Activated T-cell treated with anti-CD3 and anti-CD28 coated beads for 1 hour (primary cell): ENCODE measurements around the gene OR4N5.
"Not testable (repeated sequence)": the region's sequence is repeated elsewhere in the genome, so short reads cannot be mapped to it uniquely, and the experiment has no call there.

Source experiments
- DNase-seq: peaks from one replicate; pipeline ENCODE4 v3.0.0-alpha.2; 2020; ENCODE audit warnings: low read depth

OR4N5 gene, protein sequence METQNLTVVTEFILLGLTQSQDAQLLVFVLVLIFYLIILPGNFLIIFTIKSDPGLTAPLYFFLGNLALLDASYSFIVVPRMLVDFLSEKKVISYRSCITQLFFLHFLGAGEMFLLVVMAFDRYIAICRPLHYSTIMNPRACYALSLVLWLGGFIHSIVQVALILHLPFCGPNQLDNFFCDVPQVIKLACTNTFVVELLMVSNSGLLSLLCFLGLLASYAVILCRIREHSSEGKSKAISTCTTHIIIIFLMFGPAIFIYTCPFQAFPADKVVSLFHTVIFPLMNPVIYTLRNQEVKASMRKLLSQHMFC

DNA sequence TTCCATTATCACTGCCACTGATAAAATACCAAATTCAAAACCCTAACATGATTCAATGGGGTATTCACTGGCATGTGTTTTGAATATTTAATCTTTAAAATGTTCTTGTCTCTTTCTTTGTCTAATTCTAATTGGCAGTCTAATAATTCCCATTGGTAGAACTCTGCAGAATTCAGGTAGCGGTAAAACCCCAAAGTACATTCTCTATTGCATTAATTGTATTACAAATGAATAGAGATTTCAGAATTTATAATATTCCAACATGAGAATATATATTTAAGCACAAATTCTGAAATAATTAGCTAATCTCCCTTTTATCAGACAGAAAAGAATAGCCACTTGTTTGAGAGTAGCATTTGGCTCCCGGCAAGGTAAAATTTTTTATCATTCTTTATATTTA is at the start of gene OR4N5:
TSS of gene OR4N5 (plus strand) at position 301 of the 400 bp plus-strand sequence. CDS start 4,916 bp downstream, outside the sequence.
- DNase-seq: no peak

- no peak for DNase-seq
These were observed 46.6 kb upstream of the OR4N5 start for GRCh38 chr14:20092050-20092449.

- DNase-seq: no peak
These were observed 45.2 kb upstream of the OR4N5 start for GRCh38 chr14:20093442-20093841.

GRCh38 chr14:20098926-20099770 is 39.5 kb upstream of the OR4N5 start:
- not testable (repeated sequence) for DNase-seq

DNA sequence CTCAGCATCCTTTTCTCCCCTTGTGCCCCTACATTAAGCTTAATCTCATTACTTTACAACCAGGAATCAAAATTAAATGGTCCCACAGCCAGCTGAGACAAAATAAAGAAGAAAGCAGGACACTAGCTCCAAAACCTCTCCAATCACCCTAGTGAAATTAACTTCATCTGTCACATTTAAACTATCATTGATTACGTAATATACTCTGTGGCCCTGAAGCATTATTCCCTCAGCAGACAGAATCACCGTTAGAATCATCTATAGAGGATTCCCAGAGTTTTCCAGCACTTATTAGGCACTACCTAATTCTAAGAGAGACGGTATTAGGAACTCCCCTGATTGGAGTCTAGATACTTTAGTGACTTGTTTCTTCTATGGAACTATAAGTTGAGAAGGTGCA is 28.2 kb upstream of the OR4N5 start, which contains the start of gene OR4K17:
TSS of gene OR4K17 (plus strand) at position 302 of the 400 bp plus-strand sequence. CDS start 6,761 bp downstream, outside the sequence.
- DNase-seq: no peak

GRCh38 chr14:20112321-20112720 is 26.3 kb upstream of the OR4N5 start:
- DNase-seq: no peak

DNA sequence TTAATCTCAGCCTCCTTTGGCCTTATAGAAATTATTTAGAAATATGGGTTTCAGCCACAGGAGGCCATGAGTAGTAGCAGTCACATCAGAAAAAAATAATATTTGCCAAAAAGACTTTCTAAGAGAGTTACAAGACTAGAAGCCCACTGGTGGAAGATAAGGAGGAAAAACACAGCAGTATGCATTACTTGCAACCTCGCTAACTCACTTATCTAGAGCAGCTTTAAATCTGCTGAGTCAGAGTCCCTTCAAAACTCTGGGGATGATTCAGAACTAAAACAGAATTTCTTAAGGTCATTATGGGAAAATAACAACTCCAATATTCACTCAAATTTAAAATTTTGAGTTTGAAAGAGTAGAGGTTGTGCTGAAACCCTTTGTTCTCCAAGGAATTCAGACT is 21.9 kb upstream of the OR4N5 start:
- no peak for DNase-seq

DNA sequence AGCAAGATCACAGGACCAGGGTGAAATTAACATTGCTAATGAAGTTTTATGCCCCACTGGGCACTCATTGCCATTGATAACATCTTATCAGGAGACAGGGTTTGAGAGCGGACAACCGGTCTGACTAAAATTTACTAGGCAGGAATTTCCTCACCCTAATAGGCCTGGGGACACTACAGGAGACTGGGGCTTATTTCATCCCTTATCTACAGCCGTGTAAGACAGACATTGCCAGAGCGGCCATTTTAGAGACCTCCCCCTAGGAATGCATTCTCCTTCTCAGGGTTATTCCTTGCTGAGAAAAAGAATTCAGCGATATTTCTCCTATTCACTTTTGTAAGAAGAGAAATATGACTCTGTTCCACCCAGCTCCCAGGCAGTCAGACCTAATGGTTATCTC is 19.8 kb upstream of the OR4N5 start:
- DNase-seq: no peak

GRCh38 chr14:20143911-20144310 is 5.3 kb downstream of the OR4N5 start:
- DNase-seq: no peak

DNA sequence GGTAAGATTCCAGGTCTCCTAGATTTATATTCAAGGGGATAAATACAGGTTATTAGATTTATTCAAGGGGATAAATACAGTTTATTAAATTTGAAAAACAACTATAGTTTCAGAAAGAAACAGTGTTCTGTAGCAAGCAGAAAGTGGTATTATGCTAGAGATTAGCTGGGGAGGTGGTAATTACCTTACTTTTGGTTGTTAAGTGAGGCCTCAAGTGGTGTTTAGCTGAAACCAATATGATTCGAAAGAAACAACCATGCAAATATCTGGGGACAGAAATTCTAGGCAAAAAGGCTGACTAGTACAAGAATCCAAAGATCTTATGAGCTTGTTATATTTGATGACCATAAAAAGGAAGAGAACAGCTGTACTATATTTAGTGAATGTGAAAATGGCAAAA is 6.2 kb downstream of the OR4N5 start:
- DNase-seq: no peak

- DNase-seq: no peak
These were observed 25.8 kb downstream of the OR4N5 start for GRCh38 chr14:20164462-20164861.

DNA sequence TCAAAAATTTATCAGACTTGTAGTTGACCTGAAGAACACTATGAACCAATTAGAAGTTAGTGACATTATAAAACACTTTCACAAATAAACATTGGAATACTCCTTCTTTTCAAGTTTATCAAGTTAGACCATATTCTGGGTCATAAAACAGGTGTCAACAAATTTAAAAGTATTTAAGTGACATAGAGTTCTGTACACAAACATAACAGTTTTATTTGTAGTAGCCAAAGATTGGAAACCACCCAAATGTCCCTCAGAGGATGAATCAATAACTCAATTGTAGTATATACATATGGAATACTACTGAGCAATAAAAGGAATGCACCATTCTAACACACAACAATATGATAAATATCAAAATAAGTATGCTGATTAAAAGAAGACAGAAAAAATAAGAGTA is 28.5 kb downstream of the OR4N5 start:
- DNase-seq: no peak

GRCh38 chr14:20169852-20170251 is 31.2 kb downstream of the OR4N5 start:
- DNase-seq: not testable (repeated sequence)

DNA sequence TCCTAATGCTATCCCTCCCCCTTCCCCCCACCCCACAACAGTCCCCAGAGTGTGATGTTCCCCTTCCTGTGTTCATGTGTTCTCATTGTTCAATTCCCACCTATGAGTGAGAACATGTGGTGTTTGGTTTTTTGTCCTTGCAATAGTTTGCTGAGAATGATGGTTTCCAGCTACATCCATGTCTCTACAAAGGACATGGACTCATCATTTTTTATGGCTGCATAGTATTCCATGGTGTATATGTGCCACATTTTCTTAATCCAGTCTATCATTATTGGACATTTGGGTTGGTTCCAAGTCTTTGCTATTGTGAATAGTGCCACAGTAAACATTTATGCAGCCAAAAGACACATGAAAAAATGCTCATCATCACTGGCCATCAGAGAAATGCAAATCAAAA is 35.6 kb downstream of the OR4N5 start:
- not testable (repeated sequence) for DNase-seq

DNA sequence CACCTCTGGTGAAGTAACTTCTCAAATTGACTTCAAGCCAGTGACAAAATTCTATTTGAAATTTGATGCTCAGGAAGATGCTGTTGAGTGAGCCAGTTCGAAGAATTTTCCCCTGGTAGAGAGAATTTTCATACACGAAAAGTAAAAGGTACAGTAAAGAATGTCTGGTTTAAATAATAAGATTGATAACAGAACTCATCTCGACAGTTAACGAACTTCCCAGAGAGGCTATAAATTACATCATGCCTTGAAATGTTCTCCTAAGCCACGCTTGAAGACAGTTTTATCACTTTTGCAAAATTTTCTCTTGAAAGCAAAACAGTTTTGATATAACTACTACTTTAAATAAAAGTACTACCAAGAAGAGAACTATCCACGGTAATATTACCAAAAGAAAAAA is 37.7 kb downstream of the OR4N5 start:
- no peak for DNase-seq

DNA sequence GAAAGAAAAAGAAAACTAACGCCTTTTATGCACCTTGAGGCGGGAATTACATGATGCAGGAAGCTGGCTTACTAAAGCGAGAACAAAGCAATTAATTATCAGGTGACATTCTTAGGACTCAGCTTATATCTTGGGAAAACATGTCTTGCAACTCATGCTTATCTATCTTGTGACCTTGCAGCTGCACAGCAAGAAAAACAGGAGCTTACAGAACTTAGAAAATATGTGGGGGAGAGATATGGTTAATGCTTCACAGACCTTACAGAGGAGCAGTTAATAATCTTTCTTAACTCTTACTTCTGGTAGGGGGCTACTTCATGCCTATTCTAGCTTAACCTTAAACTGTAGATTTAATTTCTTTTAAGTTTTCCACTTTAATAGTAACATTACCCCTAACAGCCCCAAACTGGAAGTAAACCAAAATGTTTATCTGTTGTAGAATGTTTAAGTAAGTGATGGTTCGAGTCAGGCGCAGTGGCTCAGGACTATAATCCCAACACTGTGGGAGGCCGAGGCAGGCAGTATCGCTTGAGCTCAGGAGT is 38.9 kb downstream of the OR4N5 start:
- no peak for DNase-seq

GRCh38 chr14:20179218-20179617 is 40.6 kb downstream of the OR4N5 start:
- no peak for DNase-seq

- DNase-seq: no peak
These were observed 41.3 kb downstream of the OR4N5 start for GRCh38 chr14:20179880-20180279.

- no peak for DNase-seq
These were observed 41.9 kb downstream of the OR4N5 start for GRCh38 chr14:20180486-20180885.

- no peak for DNase-seq
These were observed 45.6 kb downstream of the OR4N5 start for GRCh38 chr14:20184181-20184580.

- DNase-seq: no peak
These were observed 52.0 kb downstream of the OR4N5 start, which contains the start of gene OR11G2 for GRCh38 chr14:20190596-20190995. Gene OR11G2 (plus strand): TSS chr14:20190896. CDS start chr14:20197438, 6,542 bp downstream.

- no peak for DNase-seq
These were observed 52.8 kb downstream of the OR4N5 start for GRCh38 chr14:20191396-20191795.

GRCh38 chr14:20194101-20194500 is 55.5 kb downstream of the OR4N5 start:
- DNase-seq: no peak
